Stimulated activated CD8-positive, alpha-beta memory T cell treated with anti-CD3 and anti-CD28 coated beads, Interleukin-12 subunit alpha, Interleukin-12 subunit beta, amount 100 ng/mL, for 24 hours (primary cell): ENCODE measurements around the gene PHPT1.
"Not testable (repeated sequence)": the region's sequence is repeated elsewhere in the genome, so short reads cannot be mapped to it uniquely, and the experiment has no call there.

Experiments
- DNase-seq: peaks from one replicate; pipeline ENCODE4 v3.0.0-alpha.2; 2020; ENCODE audit errors: extremely low read depth

Gene PHPT1

GRCh38 chr9:136823136-136824046 lies 25.8 kb upstream of the PHPT1 start:
- no peak for DNase-seq

- no peak for DNase-seq
Observed at GRCh38 chr9:136824496-136825225, 24.5 kb upstream of the PHPT1 start.

GRCh38 chr9:136825295-136826187 lies 23.7 kb upstream of the PHPT1 start:
- DNase-seq, result no peak

GRCh38 chr9:136826188-136826541 lies 23.0 kb upstream of the PHPT1 start:
- no peak for DNase-seq

GRCh38 chr9:136826703-136827582 lies 22.3 kb upstream of the PHPT1 start:
- no peak for DNase-seq

GRCh38 chr9:136827794-136828473 lies 21.3 kb upstream of the PHPT1 start:
- DNase-seq, result no peak

- no peak for DNase-seq
Observed at GRCh38 chr9:136828474-136829140, 20.6 kb upstream of the PHPT1 start.

- no peak for DNase-seq
Observed at GRCh38 chr9:136829412-136829811, 19.8 kb upstream of the PHPT1 start.

GRCh38 chr9:136829981-136830885 lies 19.0 kb upstream of the PHPT1 start:
- DNase-seq, result no peak

- no peak for DNase-seq
Observed at GRCh38 chr9:136831002-136831719, 18.0 kb upstream of the PHPT1 start.

- DNase-seq, result no peak
Observed at GRCh38 chr9:136831720-136832104, 17.5 kb upstream of the PHPT1 start.

- no peak for DNase-seq
Observed at GRCh38 chr9:136832581-136832980, 16.6 kb upstream of the PHPT1 start.

GRCh38 chr9:136833381-136834048 lies 15.7 kb upstream of the PHPT1 start:
- DNase-seq, result not testable (repeated sequence)

GRCh38 chr9:136835162-136835931 lies 13.9 kb upstream of the PHPT1 start:
- DNase-seq, result no peak

GRCh38 chr9:136835932-136836904 lies 13.0 kb upstream of the PHPT1 start:
- DNase-seq, result no peak
